Heart left ventricle (tissue), 16 donors: Measurements from ENCODE around the gene CDY2A. TPM values are rescaled to one million over a fixed set of nuclear protein-coding genes. Genes with fewer than 3 reads are reported as not detected.
"Not testable (repeated sequence)": the region's sequence is repeated elsewhere in the genome, so short reads cannot be mapped to it uniquely, and the experiment has no call there.

Experiments
- ATAC-seq, 4 donors: fragments of 200-7000 bp; cut with Tn5 transposase; one replicate each; pipeline ENCODE4 v1.9.1; 2020 to 2022; ENCODE audit warnings: moderate library complexity in 4 of 4, mild to moderate bottlenecking in 3 of 4, moderate number of reproducible peaks in 1 of 4
- DNase-seq, 5 donors: peaks; one replicate each; pipeline ENCODE4 v3.0.0-alpha.2; 2020
- H3K27ac ChIP-seq, 12 donors: fragments of 200-600 bp; sonication (generic) in 4 of 12; one replicate each; pipeline versions ENCODE4 v1.5.0 to v1.8.0; 2016 to 2022; ENCODE audit warnings: mild to moderate bottlenecking in 2 of 12
- H3K27me3 ChIP-seq, 9 donors: fragments of 200-600 bp; sonication (generic) in 2 of 9; one replicate each; pipeline versions ENCODE4 v1.5.1 to v1.8.0; 2016 to 2022; ENCODE audit warnings: mild to moderate bottlenecking in 3 of 9
- H3K36me3 ChIP-seq, 9 donors: fragments of 200-600 bp; sonication (generic) in 2 of 9; one replicate each; pipeline versions ENCODE4 v1.5.0 to v1.8.0; 2018 to 2022; ENCODE audit warnings: mild to moderate bottlenecking in 2 of 9
- H3K4me1 ChIP-seq, 12 donors: fragments of 200-600 bp; sonication (generic) in 4 of 12; one replicate each; pipeline versions ENCODE4 v1.5.0 to v1.8.0; 2016 to 2022; ENCODE audit warnings: mild to moderate bottlenecking in 3 of 12
- H3K4me3 ChIP-seq, 12 donors: fragments of 200-600 bp; sonication (generic) in 4 of 12; one replicate each; pipeline versions ENCODE4 v1.5.0 to v1.8.0; 2017 to 2022; ENCODE audit warnings: mild to moderate bottlenecking in 9 of 12, moderate library complexity in 4 of 12
- H3K9me3 ChIP-seq, 12 donors: fragments of 200-600 bp; sonication (generic) in 4 of 12; one replicate each; pipeline versions ENCODE4 v1.5.0 to v1.8.0; 2016 to 2022; ENCODE audit warnings: mild to moderate bottlenecking in 1 of 12
- WGBS, 4 donors: extraction: QIAGEN DNeasy Blood & Tissue Kit in 2 of 4; methylation state at CpG; one replicate each; pipeline versions ENCODE4 v1.1.5 to v1.1.7; 2013 to 2018; 5-methylcytosine and 5-hydroxymethylcytosine counted together
- intact Hi-C, 10 donors: fragments of 100-400 bp; cut with DNase I; formaldehyde crosslinking; loops; one replicate each; pipeline versions ENCODE4 v1.11.1 to v1.14.2; 2022
- long read RNA-seq, 3 donors: library from polyadenylated mRNA; unstranded; transcript quantifications; one replicate each; pipeline ENCODE4 v2.0.0, GENCODE V29; 2020 to 2021
- polyA plus RNA-seq, 2 donors: library from polyadenylated mRNA; stranded (reverse); fragments of 200-250 nt; gene quantifications; one replicate each; pipeline ENCODE4 v1.2.3, GENCODE V29; 2013
- total RNA-seq, 9 donors: library from RNA; depleted of rRNA in 2 of 9; stranded (reverse); fragments of >200 nt in 2 of 9; fragmentation: NEBNext Ultra II Directional in 3 of 9; extraction: Animal tissue kit (Norgen Biotek cat#: 25700) in 3 of 9; gene quantifications; one replicate each; pipeline versions ENCODE4 v1.1.0 to v1.2.4, GENCODE V29; 2016 to 2023
- donor health status: ischemic (EF 13 %, LVEDD 7.1; RV severe dilation, severe dysfunction).
- donor health status: healthy with polysubstance abuse.
- donor health status: DM: no; HTN: yes; CAD: no.
- donor health status: DM: no; HTN: no; CAD: no.
- donor health status: ischemic (EF 25% LVEDD 6.9; RV normal size, moderate dysfunction).
- donor health status: ischemic (EF 25% LVEDD 5.7; RV mildly dilated, moderate dysfunction).
- donor health status: healthy.
- donor health status: DM: yes; HTN: yes; CAD: no.
- donor health status: ischemic (EF 35%, LVEDD 5.7; RV mildly dilated, moderate dysfunction).
- donor health status: nonischemic (EF 11% LVEDD 7.7; RV severe dilation, severe dysfunction).
- donor health status: DM: yes; HTN: yes; CAD: no.
- donor health status: PGD.
- donor health status: ischemic (EF 29% LVEDD 5.4; RV normal size, mild dysfunction).
- donor health status: nonischemic (EF 23%, LVEDD 6.1; RV moderate dilation, normal function).

The CDY2A gene, protein sequence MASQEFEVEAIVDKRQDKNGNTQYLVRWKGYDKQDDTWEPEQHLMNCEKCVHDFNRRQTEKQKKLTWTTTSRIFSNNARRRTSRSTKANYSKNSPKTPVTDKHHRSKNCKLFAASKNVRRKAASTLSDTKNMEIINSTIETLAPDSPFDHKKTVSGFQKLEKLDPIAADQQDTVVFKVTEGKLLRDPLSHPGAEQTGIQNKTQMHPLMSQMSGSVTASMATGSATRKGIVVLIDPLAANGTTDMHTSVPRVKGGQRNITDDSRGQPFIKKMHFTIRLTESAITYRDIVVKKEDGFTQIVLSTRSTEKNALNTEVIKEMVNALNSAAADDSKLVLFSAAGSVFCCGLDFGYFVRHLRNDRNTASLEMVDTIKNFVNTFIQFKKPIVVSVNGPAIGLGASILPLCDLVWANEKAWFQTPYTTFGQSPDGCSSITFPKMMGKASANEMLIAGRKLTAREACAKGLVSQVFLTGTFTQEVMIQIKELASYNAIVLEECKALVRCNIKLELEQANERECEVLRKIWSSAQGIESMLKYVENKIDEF
- total RNA-seq (not detected), polyA plus RNA-seq (not detected)
- long read RNA-seq, donor 1, result 0 reads
- long read RNA-seq, donor 2, result 0 reads
- long read RNA-seq, donor 3, result 0 reads

DNA sequence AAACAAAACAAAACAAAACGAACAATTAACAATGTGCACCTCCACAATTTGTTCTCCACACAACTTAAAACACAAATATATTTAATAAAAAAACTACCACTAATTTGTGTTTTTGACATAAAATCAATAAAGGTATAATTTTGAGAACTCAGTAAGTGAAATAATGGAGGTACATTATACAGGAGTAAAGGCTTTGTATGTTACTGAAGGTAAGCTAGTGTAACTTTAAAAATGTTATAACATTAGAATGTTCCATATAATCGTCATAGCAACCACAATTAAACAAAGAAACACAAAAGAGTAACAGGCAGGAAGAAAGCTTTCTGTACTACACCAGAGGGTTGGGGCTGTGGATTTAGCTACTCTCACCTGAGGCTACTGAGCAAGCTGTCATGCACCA lies at the start of gene CDY2A:
Gene CDY2A (plus strand): TSS at position 301 of the 400 bp plus-strand sequence. CDS start 328 bp downstream, outside the sequence.
- 21 to 54% methylated on average over 1 of the region's 2 CpGs; no CpG with 5 or more reads in 2 of the 4 donors for WGBS, 4 donors

DNA sequence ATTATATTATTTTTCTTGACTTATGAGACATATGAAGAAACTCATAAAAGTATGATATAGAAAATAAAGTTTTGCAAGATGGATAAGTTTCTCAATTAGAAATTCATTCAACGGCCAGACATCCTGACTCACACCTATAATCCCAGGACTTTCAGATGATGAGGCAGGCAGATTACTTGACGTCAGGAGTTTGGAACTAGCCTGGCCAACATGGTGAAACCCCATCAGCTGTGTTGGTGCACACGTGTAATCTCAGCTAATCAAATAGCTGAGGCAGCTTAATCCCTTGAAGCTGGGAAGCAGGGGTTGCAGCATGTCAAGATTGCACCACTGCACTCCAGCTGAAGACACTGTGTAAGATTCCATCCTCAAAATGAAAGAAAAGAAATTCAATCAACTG lies 28.0 kb upstream of the CDY2A start:
- H3K27me3 ChIP-seq, H3K4me1 ChIP-seq, DNase-seq, ATAC-seq, H3K4me3 ChIP-seq, H3K36me3 ChIP-seq, H3K27ac ChIP-seq, H3K9me3 ChIP-seq, intact Hi-C loops: not testable (repeated sequence)
- no CpG with 5 or more reads among the region's 3 CpGs for WGBS, 4 donors

More for the DNA sequence above, at the start of gene CDY2A:
- H3K4me3 ChIP-seq, H3K36me3 ChIP-seq, intact Hi-C loops, H3K9me3 ChIP-seq, H3K4me1 ChIP-seq, ATAC-seq, DNase-seq, H3K27ac ChIP-seq, H3K27me3 ChIP-seq: not testable (repeated sequence)

DNA sequence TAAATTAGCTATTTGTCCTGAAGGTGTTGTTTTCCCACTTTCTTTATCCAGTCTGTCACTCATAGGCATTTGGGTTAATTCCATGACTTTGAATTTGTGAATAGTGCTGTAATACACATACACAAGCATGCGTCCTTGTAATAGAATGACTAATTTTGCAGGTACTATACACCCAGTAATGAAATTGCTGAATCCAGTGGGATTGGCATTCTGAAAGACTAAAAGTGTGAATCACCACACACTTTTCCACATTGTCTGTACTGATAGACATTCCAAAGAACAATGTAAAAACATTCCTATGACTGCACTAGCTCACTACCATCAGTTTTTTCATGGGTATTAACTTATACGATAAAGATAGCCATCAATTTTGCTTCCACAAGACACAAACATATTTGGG lies 27.3 kb upstream of the CDY2A start:
- no CpG with 5 or more reads among the region's 2 CpGs for WGBS, 4 donors
- H3K27ac ChIP-seq, H3K9me3 ChIP-seq, ATAC-seq, H3K4me1 ChIP-seq, H3K27me3 ChIP-seq, intact Hi-C loops, H3K36me3 ChIP-seq, DNase-seq, H3K4me3 ChIP-seq: not testable (repeated sequence)

DNA sequence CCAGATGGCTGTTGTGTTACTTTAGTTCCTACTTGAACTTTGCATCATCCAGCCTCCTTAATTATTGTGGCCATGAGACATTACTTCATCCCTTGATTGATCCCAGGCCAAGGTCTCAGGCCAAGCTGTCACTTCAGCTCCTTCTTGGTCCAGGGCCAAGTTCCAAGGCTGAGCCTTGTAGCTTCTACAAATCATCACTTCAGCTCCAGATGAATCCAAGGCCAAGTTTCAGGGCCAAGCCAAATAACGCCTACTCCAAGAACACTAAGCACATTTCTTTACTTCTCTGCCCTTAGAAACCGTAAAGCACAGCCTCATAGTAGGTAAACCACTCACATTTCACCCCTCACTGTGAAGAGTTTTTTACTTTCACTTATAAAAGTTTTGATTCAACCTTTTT lies 1.7 kb upstream of the CDY2A start:
- H3K27ac ChIP-seq, H3K9me3 ChIP-seq, DNase-seq, H3K36me3 ChIP-seq, H3K27me3 ChIP-seq, H3K4me3 ChIP-seq, H3K4me1 ChIP-seq, intact Hi-C loops: not testable (repeated sequence)
- ATAC-seq, result peak in 1 of 4 donors; percentile 32
- WGBS, 4 donors, result no CpG with 5 or more reads among the region's 2 CpGs

DNA sequence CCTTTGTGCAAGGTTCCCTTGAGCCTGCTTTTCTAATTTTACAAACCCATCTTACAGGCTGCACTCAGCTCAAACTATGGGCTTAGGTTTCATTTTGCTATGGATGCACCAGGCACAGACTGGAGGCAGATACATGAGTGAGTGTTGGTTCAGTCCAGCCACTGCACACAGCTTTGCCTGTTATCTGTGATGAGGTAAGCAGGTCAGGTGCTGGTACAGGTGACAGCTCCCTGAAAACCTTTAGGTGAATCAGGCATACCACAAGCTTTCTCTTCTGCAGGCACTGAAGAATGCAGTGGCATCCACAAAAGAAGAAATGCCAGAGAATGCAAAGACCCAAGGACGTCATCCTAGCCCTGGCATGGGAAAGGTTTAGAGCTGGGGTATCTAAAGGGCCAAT lies 3.3 kb downstream of the CDY2A start:
- ATAC-seq, H3K36me3 ChIP-seq, H3K4me1 ChIP-seq, H3K27me3 ChIP-seq, H3K27ac ChIP-seq, DNase-seq, H3K9me3 ChIP-seq, intact Hi-C loops, H3K4me3 ChIP-seq: not testable (repeated sequence)
- no CpG with 5 or more reads among the region's 1 CpG for WGBS, 4 donors

DNA sequence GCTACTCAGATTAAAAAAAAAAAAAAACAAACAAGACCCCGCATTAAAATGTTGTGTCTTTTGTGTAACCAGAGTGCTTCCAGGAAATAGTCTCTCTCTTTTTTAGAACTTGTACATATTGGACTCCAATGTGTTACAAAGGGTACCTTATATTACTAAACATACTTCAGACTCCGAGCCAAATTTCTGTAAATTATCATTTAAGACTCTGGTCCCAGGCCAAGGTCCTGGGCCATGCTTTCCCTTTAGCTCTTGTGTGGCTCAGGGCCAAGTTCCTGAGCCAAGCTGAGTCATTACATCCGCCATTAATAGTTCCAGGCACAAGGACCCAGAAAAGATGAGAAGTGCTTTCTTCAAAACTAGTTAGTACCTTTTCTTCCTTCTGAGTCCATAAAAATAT lies 4.6 kb downstream of the CDY2A start:
- DNase-seq, H3K4me1 ChIP-seq, H3K27ac ChIP-seq, H3K9me3 ChIP-seq, H3K4me3 ChIP-seq, ATAC-seq, H3K27me3 ChIP-seq, intact Hi-C loops, H3K36me3 ChIP-seq: not testable (repeated sequence)
- no CpG with 5 or more reads among the region's 3 CpGs for WGBS, 4 donors

DNA sequence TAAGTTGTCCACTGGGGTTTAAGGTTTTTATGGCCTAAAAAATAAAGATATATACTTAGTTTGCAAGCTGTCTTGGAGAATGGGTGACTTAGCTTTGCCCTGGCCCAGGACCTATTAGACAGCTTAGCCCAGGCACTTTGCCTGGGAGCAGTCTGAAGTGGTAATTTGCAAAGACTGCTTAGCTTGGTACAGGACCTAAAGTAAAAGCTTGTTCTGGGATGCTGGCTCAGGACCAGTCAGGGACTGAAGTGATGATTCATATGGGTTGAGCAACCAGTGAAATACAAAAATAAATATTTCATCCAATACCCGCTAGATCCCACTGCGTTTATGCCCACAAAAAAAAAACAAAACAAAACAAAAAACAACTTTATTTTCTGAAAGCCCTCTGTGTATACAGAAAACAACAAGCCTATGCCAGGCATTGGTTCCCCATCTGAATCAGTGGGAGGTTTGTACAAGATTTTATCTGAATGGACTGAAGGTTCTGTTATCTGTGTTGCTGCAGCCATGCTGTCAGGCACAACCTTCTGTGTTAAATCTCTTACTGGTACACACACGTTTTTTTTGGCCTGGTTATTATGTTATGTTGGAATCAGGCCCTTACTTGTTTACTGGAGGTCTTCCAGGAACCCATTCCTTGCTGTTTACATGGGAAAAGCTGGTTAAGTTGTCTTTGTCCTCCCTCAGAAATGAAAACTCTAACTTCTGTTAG lies 8.7 kb downstream of the CDY2A start:
- H3K36me3 ChIP-seq, H3K27ac ChIP-seq, DNase-seq, H3K9me3 ChIP-seq, H3K27me3 ChIP-seq, H3K4me3 ChIP-seq, H3K4me1 ChIP-seq, intact Hi-C loops: not testable (repeated sequence)
- peak in 1 of 4 donors; percentile 52 for ATAC-seq
- WGBS, 4 donors, result no CpG with 5 or more reads among the region's 3 CpGs

DNA sequence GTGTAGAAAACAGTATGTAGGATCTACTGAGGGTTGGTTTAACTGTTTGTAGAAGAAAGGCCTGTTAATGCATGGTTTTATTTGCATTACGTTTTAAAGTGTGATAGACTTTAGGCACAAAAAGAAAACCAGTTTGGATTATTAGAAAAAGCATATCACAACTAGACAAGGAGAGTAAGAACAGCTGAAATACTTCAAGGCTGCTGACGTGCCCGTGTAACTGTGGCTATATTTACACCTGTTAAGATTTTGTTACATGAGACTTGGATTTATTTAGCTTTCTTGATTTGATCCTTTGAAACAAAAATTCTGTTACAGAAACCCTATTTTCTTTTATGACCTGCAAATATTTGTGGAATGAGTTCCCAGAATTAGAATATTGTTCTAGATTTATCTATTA lies 9.3 kb downstream of the CDY2A start:
- H3K27me3 ChIP-seq, intact Hi-C loops, H3K36me3 ChIP-seq, H3K9me3 ChIP-seq, H3K4me3 ChIP-seq, DNase-seq, ATAC-seq, H3K4me1 ChIP-seq, H3K27ac ChIP-seq: not testable (repeated sequence)
- WGBS, 4 donors, result no CpG with 5 or more reads among the region's 3 CpGs

DNA sequence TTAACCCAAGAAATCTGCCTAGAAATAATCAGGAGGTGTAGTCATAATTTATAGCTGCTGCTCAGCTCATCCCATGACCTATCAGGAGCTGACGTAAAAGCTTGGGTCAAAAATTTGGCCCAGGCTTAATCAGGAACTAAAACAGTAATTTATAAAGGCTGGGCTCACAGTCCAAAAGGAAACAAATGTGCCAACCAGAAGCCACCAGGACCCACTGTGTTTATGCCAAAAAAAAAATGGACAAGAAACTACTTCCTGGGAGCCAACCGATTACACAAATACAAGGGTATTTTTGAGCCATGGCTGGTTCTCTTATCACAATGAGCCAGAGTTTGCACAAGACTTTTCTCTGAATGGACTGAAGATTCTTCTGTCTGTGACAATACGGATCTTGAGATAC lies 19.4 kb downstream of the CDY2A start:
- H3K27me3 ChIP-seq, intact Hi-C loops, DNase-seq, H3K27ac ChIP-seq, H3K4me1 ChIP-seq, H3K36me3 ChIP-seq, H3K4me3 ChIP-seq, ATAC-seq, H3K9me3 ChIP-seq: not testable (repeated sequence)
- no CpG with 5 or more reads among the region's 3 CpGs for WGBS, 4 donors

DNA sequence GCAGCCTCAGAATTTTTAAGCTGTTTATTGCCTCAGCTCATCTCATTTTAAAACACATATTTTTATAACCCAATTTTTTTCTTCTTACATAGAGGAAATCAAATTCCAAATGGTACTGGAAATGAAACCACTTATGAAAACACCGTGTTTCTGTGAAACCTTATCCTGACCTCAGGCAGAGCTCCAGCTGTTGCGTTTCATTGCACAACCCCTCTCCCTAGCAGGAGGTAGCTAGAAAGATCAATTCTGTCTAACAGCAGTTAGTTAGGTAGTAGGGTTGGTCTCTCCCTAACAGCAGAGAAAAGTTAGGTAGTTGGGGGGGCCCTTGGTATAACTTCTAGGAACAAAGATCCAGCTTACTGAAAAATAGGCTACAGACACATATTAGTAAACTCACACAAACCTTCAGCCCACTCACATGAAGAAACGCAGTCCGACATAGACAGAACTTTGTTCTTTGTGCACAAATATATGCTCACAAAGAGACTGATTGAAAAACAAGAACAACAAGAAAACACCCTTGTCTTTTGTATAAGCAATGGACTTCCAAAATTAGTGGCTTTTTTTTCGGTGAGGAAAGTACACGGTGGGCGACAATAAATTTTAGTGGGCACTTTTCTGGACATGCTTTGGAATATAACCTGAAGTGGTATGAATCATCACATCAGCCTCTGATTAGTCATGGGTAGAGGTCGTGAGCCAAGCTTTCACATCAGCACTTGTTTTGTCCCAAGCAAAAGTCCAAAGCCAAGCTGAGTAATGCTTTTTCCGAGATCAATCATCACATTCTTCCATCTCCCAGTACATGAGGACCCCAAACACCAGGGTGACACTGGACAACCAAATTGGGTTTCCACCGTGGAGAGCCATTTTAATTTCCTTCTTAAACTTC lies 22.8 kb downstream of the CDY2A start:
- H3K27ac ChIP-seq, ATAC-seq, H3K9me3 ChIP-seq, intact Hi-C loops, H3K27me3 ChIP-seq, DNase-seq, H3K4me1 ChIP-seq, H3K4me3 ChIP-seq, H3K36me3 ChIP-seq: not testable (repeated sequence)
- WGBS, 4 donors, result no CpG with 5 or more reads among the region's 10 CpGs
